HCT116 (cell line): ENCODE results near the gene DOCK1. TPM values are rescaled to one million over a fixed set of nuclear protein-coding genes. Genes with fewer than 3 reads are reported as not detected.

Experiments used
- ATAC-seq: fragments of 200-7000 bp; cut with Tn5 transposase; 2 replicates; pipeline ENCODE4 v1.9.1; 2020; ENCODE audit warnings: mild to moderate bottlenecking, moderate library complexity
- BruUV-seq: library from RNA; stranded (reverse); fragments of 400-500 nt; replicated peaks from 2 replicates; lab custom pipeline; 2021; lab: Mats Ljungman, UMichigan
- CTCF ChIA-PET: fragments of 300-600 bp; sonication (Branson Sonifier 250); formaldehyde crosslinking; loops from one replicate; lab custom pipeline; 2021; ENCODE audit warnings: antibody characterized with exemption; lab: Charles Lee
- POLR2A ChIA-PET: fragments of 300-600, 350-600 bp; sonication (Branson Sonifier 250); formaldehyde crosslinking; loops from one replicate; lab custom pipeline; 2021; ENCODE audit warnings: antibody characterized with exemption; lab: Charles Lee
- RAD21 ChIA-PET, 2 experiments: fragments of 300-600 bp; sonication (Branson Sonifier 250); formaldehyde crosslinking; loops; one replicate each; lab custom pipeline; 2023; ENCODE audit warnings: low total read pairs in 2 of 2; ENCODE audit not compliant: uncharacterized antibody in 2 of 2, unreplicated experiment in 2 of 2, low non-redundant PET in 1 of 2; lab: Charles Lee
- DNase-seq: peaks from one replicate; pipeline ENCODE4 v3.0.0-alpha.2; 2010; ENCODE audit warnings: low read depth, low spot score
- H2AFZ ChIP-seq: fragments of 200-600 bp; shearing (Covaris generic), sonication (generic); 2 replicates; pipeline ENCODE4 v1.6.1; 2017; ENCODE audit warnings: low read depth, mixed run types, mixed read lengths, antibody characterized with exemption, low read length; ENCODE audit not compliant: poor library complexity, severe bottlenecking
- H3K27ac ChIP-seq: 2 replicates; pipeline ENCODE4 v1.5.1; 2012; ENCODE audit warnings: low read depth, low read length
- H3K27me3 ChIP-seq: fragments of 200-600 bp; sonication (generic); 2 replicates; pipeline ENCODE4 v1.6.1; 2016; ENCODE audit warnings: mixed run types, low read length, mixed read lengths; ENCODE audit not compliant: insufficient read depth
- H3K36me3 ChIP-seq, 2 experiments: fragments of 200-500 bp in 1 of 2; fragments of 200-600 bp in 1 of 2; sonication (Bioruptor generic) in 1 of 2; sonication (generic) in 1 of 2; 2 replicates each; pipeline versions ENCODE4 v1.5.1 to v1.6.1; 2014 to 2016; ENCODE audit warnings: low read length in 2 of 2, inconsistent platforms in 1 of 2, mixed read lengths in 1 of 2, mixed run types in 1 of 2; ENCODE audit not compliant: insufficient read depth in 2 of 2, control insufficient read depth in 1 of 2
- H3K4me1 ChIP-seq, 2 experiments: fragments of 200-600 bp in 1 of 2; sonication (generic) in 1 of 2; 2 replicates each; pipeline versions ENCODE4 v1.5.1 to v1.6.1; 2012 to 2017; ENCODE audit warnings: low read length in 2 of 2, inconsistent platforms in 1 of 2, mild to moderate bottlenecking in 1 of 2, mixed read lengths in 1 of 2, mixed run types in 1 of 2, moderate library complexity in 1 of 2; ENCODE audit not compliant: insufficient read depth in 2 of 2, control insufficient read depth in 1 of 2
- H3K4me2 ChIP-seq: fragments of 200-600 bp; sonication (generic); 2 replicates; pipeline ENCODE4 v1.6.1; 2017; ENCODE audit warnings: mixed run types, low read length, mixed read lengths
- H3K4me3 ChIP-seq, 2 experiments: fragments of 200-600 bp in 1 of 2; sonication (generic) in 1 of 2; replicated peaks in 1 of 2; 2 replicates each; pipeline ENCODE4 v1.5.1; 2011 to 2016; ENCODE audit warnings: low read length in 2 of 2, control low read depth in 1 of 2, low read depth in 1 of 2, mild to moderate bottlenecking in 1 of 2, mixed read lengths in 1 of 2, mixed run types in 1 of 2
- H3K79me2 ChIP-seq: fragments of 200-600 bp; sonication (generic); 2 replicates; pipeline ENCODE4 v1.6.1; 2017; ENCODE audit warnings: mild to moderate bottlenecking, mixed run types, low read length, moderate library complexity, mixed read lengths; ENCODE audit not compliant: insufficient read depth
- H3K9ac ChIP-seq: fragments of 200-600 bp; sonication (generic); 2 replicates; pipeline ENCODE4 v1.6.1; 2016; ENCODE audit warnings: low read length, mixed read lengths
- H3K9me2 ChIP-seq: fragments of 200-600 bp; sonication (generic), shearing (Covaris generic); 2 replicates; pipeline ENCODE4 v1.6.1; 2017; ENCODE audit warnings: mixed run types, mild to moderate bottlenecking, moderate library complexity; ENCODE audit not compliant: insufficient read depth
- H3K9me3 ChIP-seq, 2 experiments: fragments of 200-500 bp in 1 of 2; fragments of 200-600 bp in 1 of 2; sonication (Bioruptor generic) in 1 of 2; sonication (generic) in 1 of 2; 2 replicates each; pipeline ENCODE4 v1.6.1; 2014 to 2017; ENCODE audit warnings: low read length in 2 of 2, mixed read lengths in 2 of 2, inconsistent platforms in 1 of 2, low read depth in 1 of 2, mild to moderate bottlenecking in 1 of 2, mixed run types in 1 of 2, moderate library complexity in 1 of 2; ENCODE audit not compliant: control insufficient read depth in 1 of 2, insufficient read depth in 1 of 2
- H4K20me1 ChIP-seq: fragments of 200-600 bp; sonication (generic), shearing (Covaris generic); 2 replicates; pipeline ENCODE4 v1.6.1; 2017; ENCODE audit warnings: mixed run types, mild to moderate bottlenecking, moderate library complexity; ENCODE audit not compliant: insufficient read depth
- CBX3 ChIP-seq: IDR thresholded peaks from 2 replicates; pipeline ENCODE4 v1.6.1; 2012; ENCODE audit warnings: low read depth
- CEBPB ChIP-seq: IDR thresholded peaks from 2 replicates; pipeline ENCODE4 v1.6.1; 2012; ENCODE audit warnings: low read depth
- ELF1 ChIP-seq: IDR thresholded peaks from 2 replicates; pipeline ENCODE4 v1.6.1; 2012; ENCODE audit warnings: low read depth, borderline replicate concordance
- JUND ChIP-seq: IDR thresholded peaks from 2 replicates; pipeline ENCODE4 v1.6.1; 2012
- POLR2AphosphoS5 ChIP-seq: IDR thresholded peaks from 2 replicates; pipeline ENCODE4 v1.6.1; 2011; ENCODE audit warnings: mild to moderate bottlenecking, low read depth, low read length, moderate library complexity
- SP1 ChIP-seq: IDR thresholded peaks from 2 replicates; pipeline ENCODE4 v1.6.1; 2012; ENCODE audit warnings: low read depth
- YY1 ChIP-seq: IDR thresholded peaks from 2 replicates; pipeline ENCODE4 v1.6.1; 2011; ENCODE audit warnings: low read length, low read depth, moderate library complexity, mild to moderate bottlenecking; ENCODE audit not compliant: insufficient replicate concordance; ENCODE audit errors: extremely low read depth
- ZFX ChIP-seq: fragments of 450-650 bp; IDR thresholded peaks from 2 replicates; pipeline ENCODE4 v1.6.1; 2017
- intact Hi-C: fragments of 100-400 bp; cut with micrococcal nuclease; formaldehyde crosslinking; loops from 2 replicates; pipeline ENCODE4 v1.10.0; 2022
- total RNA-seq: library from RNA; stranded (reverse); gene quantifications from one replicate; pipeline ENCODE4 v1.2.1, GENCODE V29; 2021; ENCODE audit not compliant: unreplicated experiment
- TF ChIP-seq, protein P1 (sequence below): IDR thresholded peaks from 2 replicates; pipeline ENCODE4 v1.6.1; 2012
- TF ChIP-seq, protein P2 (sequence below): IDR thresholded peaks from 2 replicates; pipeline ENCODE4 v1.6.1; 2012

DOCK1 gene
- total RNA-seq, 1 experiment from 2014 or later, result 46.5 TPM

DNA sequence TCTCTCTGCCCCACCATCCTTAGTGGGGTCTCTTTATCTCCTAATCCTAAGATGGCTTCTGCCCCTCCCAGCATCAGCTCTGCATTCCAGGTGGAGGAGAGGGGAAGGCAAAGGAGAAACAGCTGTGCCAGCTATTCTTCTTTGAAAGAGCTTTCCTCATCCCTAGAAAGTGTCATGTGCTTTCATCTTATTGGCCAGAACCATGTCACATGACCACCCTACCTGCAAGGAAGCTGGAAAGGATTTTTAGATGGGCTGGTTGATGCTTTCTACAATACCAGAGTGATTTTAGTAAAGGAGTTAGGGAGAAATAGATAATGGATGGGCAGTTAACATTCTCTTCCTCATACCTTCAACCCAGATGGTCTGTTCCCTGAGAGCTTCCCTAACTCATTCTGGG is 150.0 kb downstream of the DOCK1 start:
- no TSS peak for BruUV-seq
- TF ChIP-seq ZFX (no peak), JUND (no peak)
- RAD21 ChIA-PET, result no interaction called here
- intact Hi-C loops, result no loop called here
- Histone ChIP-seq H4K20me1 (no peaks in the 10 kb centered on the region; the same call in 1 of the 2 replicates), H3K4me1 (no peaks in the 10 kb centered on the region), H3K36me3 (peaks cover 0 to 2% of the 10 kb centered on the region in 2 experiments; a peak in 1 of 4 replicates), H3K79me2 (no peaks in the 10 kb centered on the region), H3K4me2 (no peak overlapping the region), H3K27ac (no peak overlapping the region), H3K9me3 (no peaks in the 10 kb centered on the region), H3K9ac (no peak overlapping the region), H3K9me2 (no peaks in the 10 kb centered on the region), H3K27me3 (no peaks in the 10 kb centered on the region), H3K4me3 (no peak overlapping the region), H2AFZ (no peak overlapping the region)
- CTCF ChIA-PET, result no interaction called here
- POLR2A ChIA-PET, result no interaction called here
- ATAC-seq (no peak), DNase-seq (no peak)

- POLR2A ChIA-PET, result no interaction called here
Observed at GRCh38 chr10:127059314-127059713, 154.1 kb downstream of the DOCK1 start.

More at GRCh38 chr10:127059314-127059713, 154.1 kb downstream of the DOCK1 start:
- Histone ChIP-seq H3K9ac (no peak overlapping the region), H3K9me3 (no peaks in the 10 kb centered on the region), H4K20me1 (no peaks in the 10 kb centered on the region), H3K27me3 (no peaks in the 10 kb centered on the region), H3K36me3 (0 out of 4 replicates have a peak, but pooled peaks cover 0 to 3% of the 10 kb centered on the region in 2 experiments), H3K4me3 (no peak overlapping the region), H3K4me1 (no peaks in the 10 kb centered on the region), H3K27ac (no peak overlapping the region), H3K4me2 (no peak overlapping the region), H3K79me2 (no peaks in the 10 kb centered on the region), H2AFZ (no peak overlapping the region), H3K9me2 (no peaks in the 10 kb centered on the region)
- RAD21 ChIA-PET, result no interaction called here
- BruUV-seq, result no TSS peak
- CTCF ChIA-PET, result no interaction called here
- intact Hi-C loops, result no loop called here
- ATAC-seq, result no peak
- TF ChIP-seq CEBPB (no peak), ELF1 (no peak), SP1 (no peak), YY1 (no peak), POLR2AphosphoS5 (no peak), CBX3 (no peak), ZFX (no peak)
- TF ChIP-seq, protein P1, sequence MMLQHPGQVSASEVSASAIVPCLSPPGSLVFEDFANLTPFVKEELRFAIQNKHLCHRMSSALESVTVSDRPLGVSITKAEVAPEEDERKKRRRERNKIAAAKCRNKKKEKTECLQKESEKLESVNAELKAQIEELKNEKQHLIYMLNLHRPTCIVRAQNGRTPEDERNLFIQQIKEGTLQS, result no peak
- TF ChIP-seq, protein P2, sequence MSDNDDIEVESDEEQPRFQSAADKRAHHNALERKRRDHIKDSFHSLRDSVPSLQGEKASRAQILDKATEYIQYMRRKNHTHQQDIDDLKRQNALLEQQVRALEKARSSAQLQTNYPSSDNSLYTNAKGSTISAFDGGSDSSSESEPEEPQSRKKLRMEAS, result no peak
- DNase-seq, result no peak
